GM12878 (cell line): Measurements from ENCODE around the gene UNKL. TPM values are rescaled to one million over a fixed set of nuclear protein-coding genes. Genes with fewer than 3 reads are reported as not detected.
A peak's percentile ranks its signal among the peaks of the same experiment; 100 is the strongest.

ENCODE experiments used
- ATAC-seq: fragments of 200-7000 bp; cut with Tn5 transposase; 3 replicates; pipeline ENCODE4 v1.9.1; 2020; ENCODE audit warnings: mild to moderate bottlenecking, moderate library complexity
- BruUV-seq: library from RNA; stranded (reverse); fragments of 400-500 nt; replicated peaks from 2 replicates; lab custom pipeline; 2021; lab: Mats Ljungman, UMichigan
- CTCF ChIA-PET: fragments of 300-600 bp; sonication (Branson Sonifier 250); formaldehyde crosslinking; extraction: SDS; loops from one replicate; lab custom pipeline; 2021; ENCODE audit warnings: inconsistent platforms; lab: Yijun Ruan, JAX
- POLR2A ChIA-PET: fragments of 350-600 bp; formaldehyde crosslinking; extraction: SDS; loops from one replicate; lab custom pipeline; 2021; ENCODE audit warnings: inconsistent platforms; lab: Charles Lee
- RAD21 ChIA-PET: fragments of 300-600 bp; sonication (Branson Sonifier 250); formaldehyde crosslinking; loops from one replicate; lab custom pipeline; 2023; ENCODE audit warnings: antibody characterized with exemption; ENCODE audit not compliant: unreplicated experiment; lab: Charles Lee
- SMC1A ChIA-PET: fragments of 300-600 bp; sonication (Branson Sonifier 250); formaldehyde crosslinking; loops from one replicate; lab custom pipeline; 2023; ENCODE audit not compliant: unreplicated experiment, uncharacterized antibody; lab: Charles Lee
- DNase-seq: peaks from one replicate; pipeline ENCODE4 v3.0.0-alpha.2; 2011; ENCODE audit warnings: low read depth, low spot score
- FAIRE-seq: peaks from 3 replicates; lab custom pipeline; 2011; peaks lifted over from hg19 to GRCh38; lab: Jason Lieb, UNC
- H2AFZ ChIP-seq: 2 replicates; pipeline ENCODE4 v1.6.0; 2011; ENCODE audit warnings: low read depth, low read length, control low read depth; ENCODE audit not compliant: control insufficient read depth
- H3K27ac ChIP-seq: 2 replicates; pipeline ENCODE4 v1.5.1; 2011; ENCODE audit warnings: control low read depth; ENCODE audit not compliant: control insufficient read depth, insufficient read depth
- H3K27me3 ChIP-seq, 2 experiments: replicated peaks in 1 of 2; 2 replicates each; pipeline versions ENCODE4 v1.6.0 to v1.6.1; 2011; ENCODE audit warnings: low read length in 1 of 2; ENCODE audit not compliant: control insufficient read depth in 2 of 2, insufficient read depth in 2 of 2
- H3K36me3 ChIP-seq, 2 experiments: 2 replicates each; pipeline ENCODE4 v1.5.1; 2011; ENCODE audit warnings: low read length in 1 of 2; ENCODE audit not compliant: control insufficient read depth in 2 of 2, insufficient read depth in 2 of 2
- H3K4me1 ChIP-seq: 2 replicates; pipeline ENCODE4 v1.6.1; 2011; ENCODE audit warnings: mild to moderate bottlenecking, low read length, moderate library complexity, mixed read lengths; ENCODE audit not compliant: control insufficient read depth, insufficient read depth
- H3K4me2 ChIP-seq: 2 replicates; pipeline ENCODE4 v1.6.0; 2011; ENCODE audit warnings: control low read depth; ENCODE audit not compliant: control insufficient read depth, insufficient read depth
- H3K4me3 ChIP-seq: fragments of 200-600 bp; sonication (generic); 2 replicates; pipeline ENCODE4 v1.5.1; 2016
- H3K79me2 ChIP-seq: 2 replicates; pipeline ENCODE4 v1.6.0; 2011; ENCODE audit warnings: low read length; ENCODE audit not compliant: control insufficient read depth, insufficient read depth
- H3K9ac ChIP-seq: 2 replicates; pipeline ENCODE4 v1.8.0; 2011; ENCODE audit warnings: low read length, control low read depth, mixed read lengths; ENCODE audit not compliant: control insufficient read depth, insufficient read depth
- H3K9me3 ChIP-seq: replicated peaks from 3 replicates; pipeline ENCODE4 v1.5.1; 2011; ENCODE audit warnings: mild to moderate bottlenecking, low read length; ENCODE audit not compliant: control insufficient read depth, insufficient read depth
- H4K20me1 ChIP-seq: 2 replicates; pipeline ENCODE4 v1.6.0; 2011; ENCODE audit not compliant: control insufficient read depth, insufficient read depth
- MTA3 ChIP-seq: IDR thresholded peaks from 2 replicates; pipeline ENCODE4 v1.6.1; 2012; ENCODE audit warnings: low read length, inconsistent platforms, borderline replicate concordance
- NFIC ChIP-seq: IDR thresholded peaks from 2 replicates; pipeline ENCODE4 v1.6.1; 2012; ENCODE audit warnings: low read depth, mild to moderate bottlenecking, inconsistent platforms, low read length, moderate library complexity
- POLR2A ChIP-seq: IDR thresholded peaks from 2 replicates; pipeline ENCODE4 v1.6.1; 2011; ENCODE audit warnings: low read depth, mild to moderate bottlenecking, low read length
- POLR2AphosphoS2 ChIP-seq: IDR thresholded peaks from 2 replicates; pipeline ENCODE4 v1.6.1; 2011; ENCODE audit warnings: low read depth, mild to moderate bottlenecking, low read length, improper control_type of control experiment, moderate library complexity
- SIN3A ChIP-seq: IDR thresholded peaks from 2 replicates; pipeline ENCODE4 v1.6.1; 2012; ENCODE audit warnings: low read depth, low read length, improper control_type of control experiment
- SMC3 ChIP-seq: IDR thresholded peaks from 2 replicates; pipeline ENCODE4 v1.6.1; 2011; ENCODE audit warnings: low read length, improper control_type of control experiment, borderline replicate concordance
- SREBF1 ChIP-seq: IDR thresholded peaks from 2 replicates; pipeline ENCODE4 v1.6.1; 2012; ENCODE audit warnings: mild to moderate bottlenecking, low read length
- ZNF622 ChIP-seq: fragments of 450-650 bp; IDR thresholded peaks from 2 replicates; pipeline ENCODE4 v1.6.1; 2017; ENCODE audit warnings: mild to moderate bottlenecking, inconsistent platforms
- WGBS: methylation state at CpG from one replicate; pipeline ENCODE4 v1.1.6; 2016; ENCODE audit warnings: low lambda C conversion rate; ENCODE audit not compliant: insufficient replicate concordance, insufficient coverage; ENCODE audit errors: missing lambda C conversion rate; 5-methylcytosine and 5-hydroxymethylcytosine counted together
- in situ Hi-C: fragments of 300-500 bp; cut with MboI; formaldehyde crosslinking; loops from 9 replicates; pipeline ENCODE4 v1.14.3; 2018; ENCODE audit warnings: mixed read lengths
- intact Hi-C: fragments of 100-400 bp; cut with micrococcal nuclease; formaldehyde crosslinking; loops from one replicate; pipeline ENCODE4 v1.14.2; 2022; ENCODE audit not compliant: unreplicated experiment
- polyA plus RNA-seq, 11 experiments: library from polyadenylated mRNA; depleted of rRNA in 4 of 11; unstranded in 6 of 11; stranded (reverse) in 5 of 11; fragments of >200 nt; fragmentation: Nextera tagmentation in 4 of 11; fragmentation: Illumina TruSeq in 1 of 11; extraction: Ambion mirVana in 4 of 11; extraction: Trizol in 1 of 11; gene quantifications; 1 replicate in 1 of 11; 2 replicates in 10 of 11; pipeline versions ENCODE4 v1.2.1 to v1.2.3, GENCODE V29; 2011 to 2016; ENCODE audit warnings: inconsistent platforms in 2 of 11, missing spikeins in 2 of 11, low read depth in 1 of 11
- total RNA-seq, 4 experiments: library from RNA; depleted of rRNA in 3 of 4; stranded (reverse); fragments of >200 nt in 3 of 4; fragmentation: Illumina TruSeq in 1 of 4; extraction: Trizol in 1 of 4; gene quantifications; 2 replicates each; pipeline versions ENCODE4 v1.2.1 to v1.2.3, GENCODE V29; 2013 to 2021
- TF ChIP-seq, protein P1 (sequence below): fragments of 150-350 bp; IDR thresholded peaks from 2 replicates; pipeline ENCODE4 v1.6.1; 2016; ENCODE audit warnings: low read depth, low read length

Gene UNKL
- total and polyA plus RNA-seq, 10 of the 15 experiments (the other 5 are each of a cell fraction or from before 2014, with no cell fraction given): 0.40 to 21.6 (median 9.1) TPM

DNA sequence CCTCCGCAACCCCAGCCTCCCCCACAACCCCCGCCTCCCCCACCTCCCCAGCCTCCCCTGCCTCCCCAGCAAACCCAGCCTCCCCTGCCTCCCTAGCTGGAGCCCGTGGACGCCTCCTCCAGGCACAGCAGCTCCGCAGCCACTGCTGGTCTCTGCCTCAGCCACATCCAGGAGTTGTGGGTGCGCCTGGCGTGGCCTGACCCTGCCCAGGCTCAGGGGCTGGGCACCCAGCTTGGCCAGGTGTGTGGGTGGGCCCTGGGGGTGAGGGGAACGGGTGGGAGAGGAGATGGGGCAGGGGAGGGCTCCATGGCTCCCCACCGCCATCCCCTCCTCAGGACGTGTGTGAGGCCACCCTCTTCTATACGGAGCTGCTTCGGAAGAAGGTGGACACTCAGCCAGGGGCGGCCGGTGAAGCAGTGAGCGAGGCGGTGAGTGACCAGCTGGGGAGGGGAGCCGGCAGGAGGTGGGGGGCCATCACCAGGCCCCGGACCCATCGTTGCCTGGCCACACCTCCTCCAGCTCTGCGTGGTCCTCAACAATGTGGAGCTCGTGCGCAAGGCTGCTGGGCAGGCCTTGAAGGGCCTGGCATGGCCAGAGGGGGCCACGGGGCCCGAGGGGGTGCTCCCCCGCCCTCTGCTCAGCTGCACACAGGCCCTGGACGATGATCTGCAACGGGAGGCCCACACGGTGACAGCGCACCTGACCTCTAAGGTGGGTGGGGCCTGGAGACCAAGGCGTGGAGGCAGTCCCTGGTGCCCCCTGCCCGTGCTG is 68.7 kb downstream of the UNKL start:
- ChIA-PET POLR2A (no interaction called here), SMC1A (no interaction called here), CTCF (no interaction called here), RAD21 (no interaction called here)
- ATAC-seq: no peak
- H3K36me3 ChIP-seq: peaks cover 0 to 6% of the 10 kb centered on the region in 2 experiments; a peak in 3 of 4 replicates
- no peak for DNase-seq
- H4K20me1 ChIP-seq: no peaks in the 10 kb centered on the region
- FAIRE-seq: no peak
- in situ Hi-C loops: no loop called here
- peaks cover 6% of the 10 kb centered on the region for H3K79me2 ChIP-seq
- no peak overlapping the region for H3K9ac ChIP-seq
- H3K27me3 ChIP-seq: no peaks in the 10 kb centered on the region
- WGBS: 59% methylated on average over 24 of the region's 31 CpGs
- H3K4me1 ChIP-seq: peaks cover 18% of the 10 kb centered on the region
- TF ChIP-seq SREBF1: no peak
- TF ChIP-seq POLR2AphosphoS2: 0 out of 2 replicates have a peak, but pooled peaks have one; percentile 41
- TF ChIP-seq POLR2A: peak; percentile 39
- no peaks in the 10 kb centered on the region for H3K9me3 ChIP-seq
- BruUV-seq: no TSS peak
- H2AFZ ChIP-seq: no peak overlapping the region
- intact Hi-C loops: no loop called here
- no peak overlapping the region for H3K4me2 ChIP-seq
- no peak overlapping the region for H3K27ac ChIP-seq
- no peak overlapping the region for H3K4me3 ChIP-seq

DNA sequence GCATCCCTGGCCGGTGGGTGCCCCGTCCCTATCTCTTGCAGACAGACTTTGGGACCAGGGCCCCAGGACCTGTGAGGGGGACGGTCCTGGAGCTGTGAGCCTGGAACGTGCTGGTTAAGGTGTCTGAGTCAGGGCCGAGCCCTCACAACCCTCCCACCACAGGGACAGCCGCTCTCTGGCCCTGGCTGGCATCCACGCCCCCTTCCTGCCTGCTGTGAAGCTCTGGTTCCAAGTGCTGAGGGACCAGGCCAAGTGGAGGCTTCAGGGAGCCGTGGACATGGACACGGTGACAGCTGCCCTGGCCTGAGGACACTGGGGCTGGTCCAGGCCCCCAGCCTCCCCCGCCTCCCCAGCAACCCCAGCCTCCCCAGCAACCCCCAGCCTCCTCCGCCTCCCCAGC is 69.4 kb downstream of the UNKL start:
- CTCF ChIA-PET: no interaction called here
- H3K9me3 ChIP-seq: no peaks in the 10 kb centered on the region
- no peaks in the 10 kb centered on the region for H3K27me3 ChIP-seq
- ATAC-seq: no peak
- DNase-seq: no peak
- H3K4me3 ChIP-seq: no peak overlapping the region
- SMC1A ChIA-PET: no interaction called here
- peaks cover 0 to 6% of the 10 kb centered on the region in 2 experiments; a peak in 3 of 4 replicates for H3K36me3 ChIP-seq
- H3K79me2 ChIP-seq: no peaks in the 10 kb centered on the region
- intact Hi-C loops: no loop called here
- no peak overlapping the region for H3K4me2 ChIP-seq
- 51% methylated on average over 10 of the region's 11 CpGs for WGBS
- no peak overlapping the region for H3K9ac ChIP-seq
- RAD21 ChIA-PET: no interaction called here
- no TSS peak for BruUV-seq
- H3K27ac ChIP-seq: no peak overlapping the region
- no peak for TF ChIP-seq MTA3
- TF ChIP-seq, protein P1, sequence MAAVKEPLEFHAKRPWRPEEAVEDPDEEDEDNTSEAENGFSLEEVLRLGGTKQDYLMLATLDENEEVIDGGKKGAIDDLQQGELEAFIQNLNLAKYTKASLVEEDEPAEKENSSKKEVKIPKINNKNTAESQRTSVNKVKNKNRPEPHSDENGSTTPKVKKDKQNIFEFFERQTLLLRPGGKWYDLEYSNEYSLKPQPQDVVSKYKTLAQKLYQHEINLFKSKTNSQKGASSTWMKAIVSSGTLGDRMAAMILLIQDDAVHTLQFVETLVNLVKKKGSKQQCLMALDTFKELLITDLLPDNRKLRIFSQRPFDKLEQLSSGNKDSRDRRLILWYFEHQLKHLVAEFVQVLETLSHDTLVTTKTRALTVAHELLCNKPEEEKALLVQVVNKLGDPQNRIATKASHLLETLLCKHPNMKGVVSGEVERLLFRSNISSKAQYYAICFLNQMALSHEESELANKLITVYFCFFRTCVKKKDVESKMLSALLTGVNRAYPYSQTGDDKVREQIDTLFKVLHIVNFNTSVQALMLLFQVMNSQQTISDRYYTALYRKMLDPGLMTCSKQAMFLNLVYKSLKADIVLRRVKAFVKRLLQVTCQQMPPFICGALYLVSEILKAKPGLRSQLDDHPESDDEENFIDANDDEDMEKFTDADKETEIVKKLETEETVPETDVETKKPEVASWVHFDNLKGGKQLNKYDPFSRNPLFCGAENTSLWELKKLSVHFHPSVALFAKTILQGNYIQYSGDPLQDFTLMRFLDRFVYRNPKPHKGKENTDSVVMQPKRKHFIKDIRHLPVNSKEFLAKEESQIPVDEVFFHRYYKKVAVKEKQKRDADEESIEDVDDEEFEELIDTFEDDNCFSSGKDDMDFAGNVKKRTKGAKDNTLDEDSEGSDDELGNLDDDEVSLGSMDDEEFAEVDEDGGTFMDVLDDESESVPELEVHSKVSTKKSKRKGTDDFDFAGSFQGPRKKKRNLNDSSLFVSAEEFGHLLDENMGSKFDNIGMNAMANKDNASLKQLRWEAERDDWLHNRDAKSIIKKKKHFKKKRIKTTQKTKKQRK: no peak
- TF ChIP-seq ZNF622: no peak
- no peak for TF ChIP-seq NFIC
- no peak for TF ChIP-seq SIN3A
- no peak for TF ChIP-seq SREBF1
- TF ChIP-seq SMC3: no peak
- POLR2A ChIA-PET: no interaction called here
- no peak overlapping the region for H2AFZ ChIP-seq
- H4K20me1 ChIP-seq: no peaks in the 10 kb centered on the region
- in situ Hi-C loops: no loop called here
- peaks cover 11% of the 10 kb centered on the region for H3K4me1 ChIP-seq
- no peak for FAIRE-seq
